GM18499 (cell line): ENCODE results near the gene UNC5C.
"Not testable (repeated sequence)": the region's sequence is repeated elsewhere in the genome, so short reads cannot be mapped to it uniquely, and the experiment has no call there.

Experiments used
- ATAC-seq: cut with Tn5 transposase; IDR thresholded peaks from one replicate; pipeline ENCODE4 v1.9.1; 2021; ENCODE audit warnings: moderate number of reproducible peaks; ENCODE audit not compliant: insufficient read depth, unreplicated experiment

Gene UNC5C

DNA sequence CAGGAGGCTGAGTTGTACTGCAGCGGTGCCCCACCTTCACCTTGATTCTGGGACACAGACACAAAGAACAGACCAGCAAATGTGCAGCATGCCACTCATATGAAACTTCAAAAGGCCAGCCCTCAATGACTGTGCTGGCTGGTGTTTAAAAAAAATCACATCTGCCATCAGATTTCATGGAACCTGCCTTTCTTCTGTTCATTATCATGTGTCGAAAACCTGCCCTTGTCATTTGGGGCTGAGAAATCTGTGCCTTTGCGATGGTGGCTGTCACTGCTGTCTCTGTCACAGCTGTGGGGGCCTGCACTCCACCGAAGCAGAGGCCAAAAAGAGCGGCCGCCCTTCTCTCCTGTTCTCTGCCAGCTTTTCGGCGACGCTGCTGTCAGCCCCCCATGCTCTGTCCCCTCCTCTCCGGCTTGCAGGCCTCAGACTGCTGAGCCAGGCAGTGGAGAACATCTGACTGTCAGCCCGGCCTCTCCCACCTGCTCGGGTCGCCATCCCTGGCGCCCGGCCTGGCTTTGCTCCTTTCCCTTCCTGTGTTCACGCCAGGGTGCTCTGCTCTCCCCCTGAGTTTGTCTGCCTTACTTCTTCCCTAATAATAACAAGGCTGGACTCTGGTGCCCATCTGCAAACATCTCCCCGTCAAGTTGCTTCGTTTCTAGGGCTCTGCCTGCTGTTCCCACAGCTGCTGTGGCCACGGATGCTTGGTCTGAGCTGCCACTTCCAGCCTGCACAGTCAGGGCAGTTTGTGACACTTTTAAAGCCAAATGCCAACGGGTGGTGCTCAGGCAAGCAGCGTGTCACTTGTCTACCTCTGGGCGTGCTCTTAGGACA lies 355.2 kb downstream of the UNC5C start:
- no peak for ATAC-seq

DNA sequence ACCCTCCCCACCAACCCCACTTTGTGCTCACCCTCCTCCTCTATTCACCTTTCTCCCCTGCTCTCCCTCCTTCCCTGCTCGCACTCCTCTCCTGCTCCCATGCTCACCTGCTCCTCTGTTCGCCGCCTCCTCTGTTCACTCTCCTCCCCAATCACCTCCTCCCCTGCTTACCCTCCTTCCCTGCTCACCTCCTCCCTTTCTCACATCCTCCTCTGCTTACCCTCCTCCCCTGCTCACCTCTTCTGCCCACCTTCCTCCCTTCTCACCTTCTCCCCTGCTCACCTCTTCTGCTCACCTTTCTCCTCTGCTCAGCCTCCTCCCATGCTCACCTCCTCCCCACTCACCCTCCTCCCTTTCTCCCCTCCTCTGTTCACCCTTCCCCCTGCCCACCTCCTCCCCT lies 357.2 kb downstream of the UNC5C start:
- ATAC-seq: no peak

- no peak for ATAC-seq
These were observed 357.9 kb downstream of the UNC5C start for GRCh38 chr4:95190751-95191436.

DNA sequence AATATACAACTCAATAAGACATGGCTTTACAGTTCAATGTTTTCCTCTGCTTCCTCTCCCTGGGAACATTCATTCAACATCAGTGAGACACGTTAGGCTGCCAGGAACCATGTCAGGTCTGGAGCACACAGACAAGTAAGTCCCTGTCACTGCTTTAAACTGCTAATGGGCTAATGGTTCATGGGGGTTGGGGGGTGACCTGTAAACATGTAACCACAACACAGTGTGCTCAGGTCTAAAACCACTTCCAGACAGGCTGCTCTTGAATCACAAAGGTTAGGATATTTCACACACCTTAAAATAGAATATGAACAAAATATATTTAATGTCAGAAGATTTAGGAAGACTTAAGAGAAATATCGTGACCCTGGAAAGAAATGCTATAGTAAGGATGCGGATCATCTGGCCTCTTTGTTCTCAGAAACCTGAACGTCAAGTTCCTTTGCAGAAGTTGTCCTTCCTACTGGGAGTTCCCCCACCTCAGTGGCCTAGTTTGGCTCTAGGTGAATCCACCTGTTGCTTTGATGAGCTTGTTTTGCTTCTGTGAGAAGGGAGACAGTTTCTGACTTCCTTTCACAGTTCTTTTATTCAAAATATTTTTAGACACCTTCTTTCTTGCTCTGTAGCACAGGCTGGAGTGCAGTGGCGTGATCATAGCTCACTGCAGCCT lies 359.9 kb downstream of the UNC5C start:
- no peak for ATAC-seq

DNA sequence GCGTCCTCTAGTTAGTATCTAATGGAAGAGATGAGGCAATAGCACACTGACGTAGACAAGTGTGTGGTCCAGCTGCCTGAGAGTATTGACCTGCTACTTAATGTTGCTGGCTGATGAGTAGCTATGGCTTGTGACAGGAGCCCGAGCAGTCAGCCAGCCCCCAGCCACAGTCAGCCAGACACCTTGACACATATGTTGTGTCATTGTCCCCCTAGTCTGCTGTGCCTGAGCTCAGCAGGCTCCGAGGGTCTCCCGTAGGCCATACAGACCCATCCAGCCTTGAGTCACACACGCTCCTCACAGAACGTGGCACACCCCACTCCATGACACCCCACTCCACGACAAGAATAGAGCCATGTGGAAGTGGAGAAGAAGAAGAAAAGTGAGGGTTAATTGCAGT lies 362.1 kb downstream of the UNC5C start:
- no peak for ATAC-seq

DNA sequence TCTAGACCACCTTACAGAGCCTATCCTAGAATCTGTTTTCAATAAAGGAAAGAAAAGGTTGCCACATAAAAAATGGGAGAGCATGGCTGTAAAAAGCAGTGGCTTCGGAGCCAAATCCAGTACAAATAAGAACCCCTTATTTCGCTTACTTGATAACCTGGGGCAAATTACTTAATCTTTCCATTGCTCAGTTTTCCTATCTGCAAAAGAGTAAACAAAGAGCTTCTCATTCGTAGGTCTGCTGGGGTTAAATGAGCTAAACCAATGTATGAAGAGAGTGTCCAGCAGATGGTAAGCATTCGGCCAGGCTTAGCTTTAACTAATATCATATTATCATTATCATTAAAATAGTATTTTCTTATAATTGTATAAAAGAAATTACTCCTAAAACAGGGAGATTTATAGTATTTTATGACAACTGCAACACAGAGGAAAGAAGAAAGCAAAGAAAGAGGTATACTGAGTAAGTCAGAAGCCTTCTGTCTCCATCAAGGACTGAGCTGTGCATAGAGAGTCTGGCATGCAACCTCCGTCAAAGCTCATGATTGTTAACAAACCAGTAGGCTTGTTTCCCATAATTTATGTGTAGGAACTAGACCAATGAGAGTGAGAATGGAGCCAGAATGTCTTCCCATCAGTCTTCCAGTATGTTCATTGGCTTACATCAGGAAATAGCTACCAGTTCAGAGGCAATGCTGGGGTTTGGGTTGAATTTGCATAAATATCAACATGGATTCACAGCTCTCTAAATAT lies 364.9 kb downstream of the UNC5C start:
- no peak for ATAC-seq

DNA sequence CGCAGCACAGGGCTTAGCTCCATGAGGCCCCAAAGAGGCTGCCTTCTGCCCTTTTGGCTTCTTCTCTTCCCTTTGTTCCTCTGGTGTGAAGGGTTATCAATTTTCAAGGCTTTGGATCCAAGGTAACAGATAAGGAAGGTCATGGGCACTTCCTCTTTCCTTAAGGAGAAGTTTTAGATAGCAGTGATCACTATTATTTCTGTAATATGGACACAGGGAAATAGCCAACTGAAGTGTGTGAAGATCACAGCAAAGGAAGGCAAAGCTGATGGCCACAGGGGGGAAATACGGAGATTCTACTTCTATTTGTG lies 366.8 kb downstream of the UNC5C start:
- no peak for ATAC-seq

DNA sequence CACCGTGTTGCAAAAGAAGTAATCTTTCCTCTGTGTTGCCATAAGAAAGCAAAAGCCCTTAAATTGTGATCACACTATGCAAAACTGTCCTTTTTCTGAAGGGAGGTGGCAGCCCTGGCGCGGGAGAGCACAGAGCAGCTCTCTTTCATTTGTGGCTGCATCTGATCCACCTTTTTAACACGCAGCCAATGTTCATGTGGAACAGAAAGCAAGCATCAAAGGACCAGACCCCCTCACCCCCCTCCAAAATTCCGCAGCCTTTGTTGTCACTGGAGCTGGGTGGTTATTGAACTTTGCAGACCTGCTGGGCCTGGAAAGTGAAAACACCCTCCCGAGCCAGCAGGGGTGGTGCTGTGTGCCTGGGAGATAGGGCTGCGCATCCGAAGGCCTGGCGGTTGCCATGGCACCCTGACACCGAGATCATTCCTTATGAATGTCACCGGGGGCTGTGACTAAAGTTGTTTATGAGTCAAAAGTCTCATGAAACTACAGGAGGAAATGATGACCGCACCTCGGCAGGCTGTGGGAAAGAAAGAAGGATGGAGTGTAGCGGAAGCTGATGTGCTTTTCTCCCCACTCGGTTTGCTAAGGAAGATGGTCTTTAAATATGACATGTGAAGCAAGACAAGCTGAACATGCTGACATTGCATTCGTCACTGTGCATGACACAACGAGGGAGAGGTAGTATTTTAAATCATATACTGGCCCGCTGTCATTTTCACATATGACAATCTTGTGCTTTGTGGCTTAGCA lies 367.4 kb downstream of the UNC5C start:
- no peak for ATAC-seq

DNA sequence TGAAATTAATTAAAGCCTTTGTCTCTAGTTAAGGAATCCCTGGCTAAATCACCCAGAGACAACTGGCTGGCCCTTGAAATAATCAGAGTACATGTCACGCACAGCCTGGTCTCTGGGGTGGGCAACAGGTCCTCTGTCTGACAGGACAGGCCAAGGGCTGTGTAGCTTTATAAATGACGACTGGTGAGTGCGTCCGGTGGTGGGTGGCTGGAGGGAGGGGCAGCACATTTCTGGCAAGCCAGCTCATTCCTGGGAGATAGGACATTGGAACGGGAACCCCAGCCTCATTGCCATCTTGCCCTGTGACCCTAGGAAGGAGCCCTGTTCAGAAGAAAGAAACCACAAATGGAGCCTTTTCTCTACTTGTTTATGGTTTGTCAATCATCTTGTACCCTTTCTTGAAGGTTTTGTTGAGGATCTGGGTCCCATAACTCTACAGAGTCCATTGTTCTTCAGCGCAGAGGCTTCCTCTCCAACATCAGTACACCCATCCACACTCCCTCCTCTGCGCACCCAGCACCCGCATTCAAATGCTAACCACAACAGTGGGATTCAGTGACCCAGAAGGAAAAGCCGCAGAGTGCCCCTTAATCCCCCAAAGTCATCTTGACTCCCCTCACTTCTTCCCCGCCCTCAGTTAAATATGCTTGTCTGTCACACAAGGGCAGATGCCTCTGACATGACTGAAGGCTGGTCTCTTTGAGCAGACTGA lies 368.1 kb downstream of the UNC5C start:
- ATAC-seq: no peak

DNA sequence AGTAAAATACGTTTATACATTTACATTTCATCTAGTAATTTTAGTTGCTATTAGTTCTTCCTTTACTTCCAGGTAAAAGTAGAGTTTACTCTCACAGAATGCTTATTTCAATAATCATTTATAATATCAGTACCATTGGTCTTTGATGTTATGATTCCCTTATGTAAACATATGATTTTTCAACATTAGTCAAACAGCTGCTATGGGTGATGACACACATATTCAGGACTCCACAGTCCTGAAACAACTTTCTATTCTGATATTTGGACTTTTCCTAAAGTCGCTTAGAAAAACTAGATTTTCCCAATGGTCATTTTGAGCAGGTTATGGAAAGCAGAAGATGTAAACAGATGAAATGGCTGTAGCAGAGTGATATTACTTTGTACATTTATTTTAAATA lies 369.8 kb downstream of the UNC5C start:
- ATAC-seq: no peak

GRCh38 chr4:95171377-95171776 lies 377.4 kb downstream of the UNC5C start:
- not testable (repeated sequence) for ATAC-seq

- no peak for ATAC-seq
These were observed 378.6 kb downstream of the UNC5C start for GRCh38 chr4:95170176-95170575.

DNA sequence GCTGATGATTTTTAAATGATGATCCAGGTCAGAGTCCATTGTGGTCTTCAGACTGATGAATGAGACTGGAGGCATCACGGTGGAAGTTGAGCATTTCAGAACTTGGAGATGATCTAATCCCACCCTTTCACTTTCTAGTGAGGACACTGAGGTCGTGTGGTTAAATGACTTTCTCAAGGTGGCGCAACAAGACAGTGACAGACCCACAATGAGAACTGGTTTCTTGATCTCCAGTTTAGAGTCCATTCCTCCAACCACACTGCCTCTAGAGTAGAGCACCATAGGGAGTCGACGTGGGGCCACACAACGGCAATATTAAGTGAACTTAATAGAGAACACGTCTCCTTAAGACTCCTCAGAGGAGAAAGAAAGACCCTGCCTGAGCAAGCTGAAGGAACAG lies 381.0 kb downstream of the UNC5C start:
- no peak for ATAC-seq

DNA sequence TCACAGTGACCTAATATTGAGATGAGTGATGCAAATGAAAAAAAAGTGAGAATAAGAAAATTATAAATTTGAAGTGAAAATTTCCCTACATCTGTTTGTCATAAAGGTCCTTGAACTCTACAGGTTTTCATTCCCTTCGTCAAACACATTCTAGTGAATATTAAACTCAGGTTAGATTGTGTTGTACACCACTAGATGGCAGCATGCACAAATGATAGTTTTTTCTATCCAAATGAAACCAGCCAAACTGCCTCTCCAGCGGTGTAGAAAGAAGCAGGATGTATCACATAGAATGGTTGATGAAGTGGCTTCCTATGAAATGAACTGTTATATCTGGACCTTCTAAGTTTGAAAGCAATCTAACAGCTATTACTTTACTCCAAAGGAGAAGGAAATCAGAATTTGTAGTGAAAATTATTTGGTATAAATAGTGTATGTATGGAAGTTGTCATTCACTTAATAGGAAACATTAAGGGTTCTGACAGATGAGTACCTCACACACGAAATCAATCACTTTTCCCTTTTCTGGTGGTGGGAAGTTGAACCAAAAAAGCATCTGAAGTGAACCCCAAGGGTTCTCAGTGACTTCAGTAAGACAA lies 382.7 kb downstream of the UNC5C start:
- ATAC-seq: peak; percentile 93

DNA sequence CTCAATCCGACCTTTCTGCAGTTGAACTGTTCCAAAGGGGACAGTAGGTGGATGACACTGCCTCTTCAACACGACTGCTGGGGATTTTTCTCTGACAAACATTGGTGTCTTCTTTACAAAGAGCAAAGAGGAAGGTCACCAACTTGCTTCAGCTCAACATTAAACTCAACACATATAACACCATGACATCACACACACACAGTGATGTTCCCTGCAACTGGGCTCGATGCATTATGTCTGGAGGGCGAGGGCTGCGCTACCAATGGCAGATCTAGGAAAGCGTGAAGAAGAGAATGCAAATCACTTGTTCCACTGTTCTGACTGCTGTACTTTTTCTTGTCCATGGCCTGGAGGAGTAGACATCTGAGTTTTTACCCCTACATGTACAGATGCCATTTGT lies 385.9 kb downstream of the UNC5C start:
- ATAC-seq: no peak

DNA sequence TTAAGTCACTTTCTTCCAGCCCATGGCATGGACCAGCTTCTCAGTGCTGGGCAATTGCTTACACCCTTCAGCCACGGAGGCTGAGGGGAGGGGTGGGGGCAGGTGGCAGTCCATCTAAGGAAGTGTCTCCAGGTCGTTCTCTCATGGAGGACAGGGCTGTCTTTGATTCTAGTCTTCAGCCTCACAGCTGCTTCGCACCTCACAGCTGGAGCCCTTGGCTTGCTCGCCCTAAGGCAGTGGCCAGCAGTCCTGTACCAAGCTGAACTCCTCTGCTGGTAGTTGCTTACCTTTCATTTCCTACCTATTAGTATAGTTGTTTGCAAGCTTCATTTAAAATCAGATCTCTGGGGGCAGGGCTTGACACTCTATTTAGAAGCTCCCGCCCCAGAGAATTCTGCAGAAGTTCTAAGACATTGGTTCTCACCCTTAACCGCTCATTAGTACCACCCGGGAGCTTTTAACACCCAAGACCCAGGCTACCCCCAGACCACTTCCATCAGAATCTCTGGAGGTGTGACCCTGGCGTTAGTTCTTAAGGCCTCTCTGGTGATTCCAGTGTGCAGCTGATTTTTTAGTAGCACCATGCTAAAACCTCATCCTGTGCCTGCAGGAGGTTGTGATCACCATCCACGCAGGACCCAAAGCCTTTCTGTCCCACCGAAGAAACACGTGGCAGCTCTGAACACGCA lies 386.8 kb downstream of the UNC5C start:
- no peak for ATAC-seq

DNA sequence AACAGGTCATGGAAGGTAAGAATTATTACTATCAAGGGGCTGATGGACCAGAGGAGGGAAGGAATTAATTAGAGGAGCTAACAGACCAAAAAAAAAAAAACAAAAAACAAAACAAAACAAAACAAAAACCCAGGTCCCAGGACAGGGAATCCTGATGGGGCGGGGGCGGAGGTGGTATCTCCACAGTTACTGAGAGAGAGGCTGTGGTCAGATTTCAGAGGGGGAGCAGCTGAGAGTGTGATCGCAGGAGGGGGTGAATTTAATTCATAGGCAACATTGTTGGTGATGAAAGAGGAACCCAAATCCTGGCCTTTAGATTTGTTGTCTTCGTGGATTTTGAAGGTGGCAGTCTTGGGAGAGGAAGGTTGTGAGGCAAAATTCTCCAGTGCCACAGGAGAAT lies 389.4 kb downstream of the UNC5C start:
- no peak for ATAC-seq

GRCh38 chr4:95158626-95159025 lies 390.1 kb downstream of the UNC5C start:
- ATAC-seq: no peak

DNA sequence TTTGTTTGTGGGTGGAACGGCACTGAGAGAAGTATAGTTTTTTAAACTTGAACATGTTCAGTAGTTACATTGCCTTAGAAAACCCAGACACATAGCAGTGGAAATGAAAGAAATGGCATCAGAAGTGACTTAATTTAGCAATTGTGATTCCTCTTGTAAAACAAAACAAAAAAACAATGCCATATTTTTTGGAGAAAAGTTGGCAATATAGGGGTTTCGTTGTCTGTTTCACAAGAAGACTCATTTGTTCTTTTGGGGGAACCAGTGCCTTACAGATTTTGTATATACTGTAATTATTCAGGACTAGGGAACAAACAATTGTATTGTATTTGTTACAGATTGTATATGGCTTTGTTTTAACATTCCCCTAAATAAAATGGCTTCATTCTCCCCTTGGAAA lies 390.7 kb downstream of the UNC5C start:
- ATAC-seq: no peak
